Keratinocyte (primary cell): ENCODE results near the gene ARID3B.

Source experiments
- EZH2 ChIP-seq: IDR thresholded peaks from one replicate; pipeline ENCODE4 v1.6.1; 2012; ENCODE audit warnings: inconsistent platforms, mild to moderate bottlenecking, low read length, moderate library complexity
- TF ChIP-seq, protein P1 (sequence below), 3 experiments: IDR thresholded peaks in 1 of 3; conservative IDR thresholded peaks in 1 of 3; optimal IDR thresholded peaks in 1 of 3; 2 replicates in 2 of 3; 3 replicates in 1 of 3; pipeline versions ENCODE3 to v1.5.1; 2011; ENCODE audit warnings: low read length in 3 of 3, mild to moderate bottlenecking in 3 of 3, moderate library complexity in 2 of 3, control low read depth in 1 of 3, inconsistent platforms in 1 of 3; ENCODE audit not compliant: insufficient read depth in 2 of 3; ENCODE audit errors: extremely low read depth in 1 of 3

GRCh38 chr15:74549816-74550215 is 8.8 kb downstream of the ARID3B start:
- TF ChIP-seq EZH2 = no peak
- TF ChIP-seq, protein P1, sequence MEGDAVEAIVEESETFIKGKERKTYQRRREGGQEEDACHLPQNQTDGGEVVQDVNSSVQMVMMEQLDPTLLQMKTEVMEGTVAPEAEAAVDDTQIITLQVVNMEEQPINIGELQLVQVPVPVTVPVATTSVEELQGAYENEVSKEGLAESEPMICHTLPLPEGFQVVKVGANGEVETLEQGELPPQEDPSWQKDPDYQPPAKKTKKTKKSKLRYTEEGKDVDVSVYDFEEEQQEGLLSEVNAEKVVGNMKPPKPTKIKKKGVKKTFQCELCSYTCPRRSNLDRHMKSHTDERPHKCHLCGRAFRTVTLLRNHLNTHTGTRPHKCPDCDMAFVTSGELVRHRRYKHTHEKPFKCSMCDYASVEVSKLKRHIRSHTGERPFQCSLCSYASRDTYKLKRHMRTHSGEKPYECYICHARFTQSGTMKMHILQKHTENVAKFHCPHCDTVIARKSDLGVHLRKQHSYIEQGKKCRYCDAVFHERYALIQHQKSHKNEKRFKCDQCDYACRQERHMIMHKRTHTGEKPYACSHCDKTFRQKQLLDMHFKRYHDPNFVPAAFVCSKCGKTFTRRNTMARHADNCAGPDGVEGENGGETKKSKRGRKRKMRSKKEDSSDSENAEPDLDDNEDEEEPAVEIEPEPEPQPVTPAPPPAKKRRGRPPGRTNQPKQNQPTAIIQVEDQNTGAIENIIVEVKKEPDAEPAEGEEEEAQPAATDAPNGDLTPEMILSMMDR (optimal IDR thresholded peaks at IDR 0.05 in 1 of 3, IDR thresholded peaks at IDR 0.05 in 1 of 3, conservative IDR thresholded peaks at IDR 0.05 in 1 of 3; ENCODE audit: extremely low read depth in 1 of 3, insufficient read depth in 2 of 3, low read length in 3 of 3) = no peak
